ENCODE results near the gene SPTBN2.

The SPTBN2 gene

DNA sequence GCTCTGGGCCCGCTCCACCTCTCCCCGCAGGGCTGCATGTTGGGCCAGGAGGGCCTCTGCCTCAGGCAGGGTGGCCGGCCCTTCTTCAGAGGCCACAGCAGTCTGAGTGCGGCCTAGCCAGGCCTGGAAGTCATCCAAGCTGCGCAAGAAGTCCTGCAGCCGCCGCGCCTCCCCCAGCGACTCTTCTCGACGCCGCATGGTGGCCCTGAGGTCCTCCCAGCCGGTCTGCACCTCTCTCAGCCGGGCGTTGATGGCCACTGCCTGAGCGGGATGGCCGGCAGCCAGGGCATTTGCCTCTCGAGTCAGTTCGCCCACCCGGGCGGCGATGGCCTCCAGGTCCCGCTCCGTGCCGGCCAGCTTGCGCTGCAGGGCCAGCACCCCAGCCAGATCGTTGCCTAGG lies 28.3 kb downstream of the SPTBN2 start:
- DNase-seq: no peak

GRCh38 chr11:66700337-66700736 lies 28.7 kb downstream of the SPTBN2 start:
- DNase-seq: no peak

- no peak for DNase-seq
These were observed 30.5 kb downstream of the SPTBN2 start for GRCh38 chr11:66698491-66698890.

DNA sequence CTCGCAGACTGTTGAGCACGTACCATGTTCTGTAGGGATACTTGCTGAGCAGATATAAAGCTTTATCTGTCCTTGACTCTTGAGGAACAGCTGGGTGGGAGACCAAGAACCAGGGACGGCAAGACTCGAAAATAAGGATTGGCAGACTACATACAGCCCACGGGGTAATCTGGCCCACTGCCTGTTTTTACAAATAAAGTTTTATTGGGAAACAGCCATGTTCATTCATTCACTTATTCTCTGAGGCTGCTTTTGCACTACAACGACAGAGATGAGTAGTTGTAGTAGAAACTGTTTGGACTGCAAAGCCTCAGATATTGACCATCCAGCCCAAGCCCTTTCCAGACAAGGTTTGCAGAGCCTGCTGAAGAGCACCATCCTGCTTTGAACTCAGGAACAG lies 31.0 kb downstream of the SPTBN2 start:
- no peak for DNase-seq

DNA sequence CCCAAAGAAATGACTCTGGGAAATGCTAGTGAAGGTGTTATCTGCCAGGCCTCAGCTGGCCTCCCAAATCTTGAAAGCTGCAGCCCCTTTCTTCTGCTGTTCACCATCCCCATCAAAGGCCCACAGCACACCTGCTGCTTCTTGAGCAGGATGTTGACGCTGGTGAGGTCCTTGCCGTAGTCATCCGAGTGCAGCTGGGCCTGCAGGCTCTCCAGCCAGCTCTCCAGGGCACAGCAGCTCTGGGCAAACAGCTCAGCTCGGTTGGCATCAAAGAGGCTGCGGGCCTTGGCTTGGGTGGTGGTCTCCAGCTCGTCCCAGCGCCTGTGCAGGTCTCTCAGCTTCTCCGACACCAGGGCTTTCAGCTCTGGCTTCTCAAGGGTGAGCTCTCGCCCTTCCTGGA lies 32.9 kb downstream of the SPTBN2 start:
- no peak for DNase-seq

DNA sequence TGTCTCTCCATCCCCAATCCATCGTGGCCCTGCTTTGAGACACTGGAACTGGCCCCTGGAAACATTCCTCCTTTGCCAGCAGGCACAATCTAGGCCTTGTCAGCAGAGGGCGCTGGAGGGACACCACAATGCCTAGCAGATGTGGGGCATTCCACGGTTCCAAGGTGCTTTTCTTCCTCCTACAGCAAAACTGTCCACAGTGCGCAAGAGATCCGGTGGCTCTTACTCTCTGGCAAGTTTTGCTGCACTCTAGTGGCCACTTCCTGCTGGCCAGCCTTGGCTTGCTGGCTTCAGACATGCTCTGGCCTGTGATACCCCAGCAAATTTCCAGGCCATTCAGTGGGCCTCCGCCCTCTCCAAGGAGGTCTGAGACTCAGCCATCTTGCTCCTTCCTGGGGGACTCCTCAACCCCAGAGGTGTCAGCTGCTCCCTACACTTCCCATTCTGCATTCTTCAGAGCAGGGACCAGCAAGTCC lies 34.2 kb downstream of the SPTBN2 start:
- DNase-seq: peak; percentile 81

DNA sequence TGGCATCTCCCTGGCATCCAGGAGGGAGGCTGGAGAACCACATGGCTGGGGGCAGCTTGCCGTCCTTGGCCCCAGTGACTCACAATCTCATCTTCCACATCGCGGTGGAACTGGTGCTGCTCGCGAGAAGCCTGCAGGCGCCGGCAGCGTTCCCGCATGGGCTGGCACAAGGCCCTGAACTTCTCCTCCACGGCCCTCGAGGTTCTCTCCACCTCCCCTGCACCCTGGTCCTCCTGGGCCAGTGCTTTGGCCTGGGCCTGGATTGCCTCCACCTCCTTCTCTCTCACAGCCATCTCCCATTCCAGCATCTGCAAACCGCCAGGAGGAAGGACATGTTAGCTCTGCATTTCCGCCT lies 35.0 kb downstream of the SPTBN2 start:
- no peak for DNase-seq

- no peak for DNase-seq
These were observed 35.5 kb downstream of the SPTBN2 start for GRCh38 chr11:66693356-66694055.

DNA sequence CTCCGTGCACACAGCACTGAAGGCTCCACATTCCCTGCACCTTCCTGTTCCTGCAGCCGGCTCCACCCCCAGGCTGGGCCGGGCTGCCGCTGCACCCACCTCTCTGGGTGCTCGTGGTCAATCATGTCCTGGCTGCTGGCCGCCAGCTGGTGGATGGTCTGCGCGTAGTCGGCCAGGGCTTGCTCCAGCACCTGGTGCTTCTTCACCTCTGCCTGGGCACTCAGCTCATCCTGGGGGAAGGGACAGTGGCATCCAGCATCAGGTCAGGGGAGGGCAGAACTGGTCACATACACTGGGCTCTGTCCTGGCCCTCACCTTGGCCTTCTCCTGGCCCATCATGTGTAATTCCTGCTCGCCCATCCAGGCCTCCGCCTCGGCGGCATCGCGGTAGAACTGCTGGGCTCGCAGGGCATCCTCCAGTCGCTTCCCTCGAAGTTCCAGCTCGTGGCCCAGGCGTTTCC lies 36.1 kb downstream of the SPTBN2 start:
- DNase-seq: no peak

DNA sequence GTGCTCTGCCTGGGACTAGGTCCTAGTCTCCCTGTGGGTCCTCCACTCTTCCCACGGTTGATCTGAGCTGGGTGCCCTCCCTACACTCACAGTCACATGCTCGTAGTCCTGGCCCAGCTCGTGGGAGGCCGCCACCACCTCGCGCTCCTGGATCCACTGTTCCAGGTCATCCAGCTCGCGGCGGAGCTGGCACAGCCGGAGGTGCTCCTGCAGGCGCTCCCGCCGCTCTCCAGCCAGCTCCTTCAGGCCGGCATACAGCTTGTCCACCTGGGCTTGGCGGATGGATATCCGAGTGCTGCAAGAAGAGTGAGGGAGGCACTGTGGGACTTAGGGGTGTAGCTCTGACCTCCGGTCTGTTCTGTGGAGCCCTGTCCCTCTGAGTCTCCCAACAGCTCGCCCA lies 36.6 kb downstream of the SPTBN2 start:
- no peak for DNase-seq

DNA sequence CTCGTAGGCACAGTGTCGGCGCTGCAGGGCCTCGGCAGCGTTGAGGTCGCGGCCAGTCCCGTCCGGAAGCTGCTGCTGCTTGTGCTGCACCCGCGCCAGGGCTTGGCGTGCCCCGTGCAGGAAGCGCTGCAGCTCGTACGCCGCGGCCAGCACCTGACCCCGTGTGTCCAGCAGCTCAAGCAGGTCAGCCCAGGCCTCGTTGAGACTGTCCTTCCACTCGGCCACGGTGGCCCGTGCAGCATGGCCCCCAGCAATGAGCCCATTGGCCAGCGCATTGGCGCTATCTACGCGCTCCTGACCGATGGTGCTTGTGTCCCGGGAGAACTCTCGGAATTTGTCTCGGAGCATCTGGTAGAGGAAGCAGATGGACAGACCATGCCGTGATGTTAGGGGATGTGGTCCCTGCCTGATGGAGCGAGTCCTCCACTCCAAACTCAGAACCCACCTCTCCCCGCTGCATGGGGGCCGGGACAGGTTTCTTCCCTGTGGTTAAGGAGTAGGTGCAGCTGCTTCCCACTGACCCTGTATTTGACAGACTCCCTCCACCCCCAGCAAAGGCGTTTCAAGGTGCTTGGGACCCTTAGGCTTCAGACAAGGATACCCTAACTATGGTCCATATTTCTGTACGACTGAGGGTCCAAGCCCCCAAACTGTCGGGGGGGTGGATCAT lies 37.6 kb downstream of the SPTBN2 start:
- no peak for DNase-seq

DNA sequence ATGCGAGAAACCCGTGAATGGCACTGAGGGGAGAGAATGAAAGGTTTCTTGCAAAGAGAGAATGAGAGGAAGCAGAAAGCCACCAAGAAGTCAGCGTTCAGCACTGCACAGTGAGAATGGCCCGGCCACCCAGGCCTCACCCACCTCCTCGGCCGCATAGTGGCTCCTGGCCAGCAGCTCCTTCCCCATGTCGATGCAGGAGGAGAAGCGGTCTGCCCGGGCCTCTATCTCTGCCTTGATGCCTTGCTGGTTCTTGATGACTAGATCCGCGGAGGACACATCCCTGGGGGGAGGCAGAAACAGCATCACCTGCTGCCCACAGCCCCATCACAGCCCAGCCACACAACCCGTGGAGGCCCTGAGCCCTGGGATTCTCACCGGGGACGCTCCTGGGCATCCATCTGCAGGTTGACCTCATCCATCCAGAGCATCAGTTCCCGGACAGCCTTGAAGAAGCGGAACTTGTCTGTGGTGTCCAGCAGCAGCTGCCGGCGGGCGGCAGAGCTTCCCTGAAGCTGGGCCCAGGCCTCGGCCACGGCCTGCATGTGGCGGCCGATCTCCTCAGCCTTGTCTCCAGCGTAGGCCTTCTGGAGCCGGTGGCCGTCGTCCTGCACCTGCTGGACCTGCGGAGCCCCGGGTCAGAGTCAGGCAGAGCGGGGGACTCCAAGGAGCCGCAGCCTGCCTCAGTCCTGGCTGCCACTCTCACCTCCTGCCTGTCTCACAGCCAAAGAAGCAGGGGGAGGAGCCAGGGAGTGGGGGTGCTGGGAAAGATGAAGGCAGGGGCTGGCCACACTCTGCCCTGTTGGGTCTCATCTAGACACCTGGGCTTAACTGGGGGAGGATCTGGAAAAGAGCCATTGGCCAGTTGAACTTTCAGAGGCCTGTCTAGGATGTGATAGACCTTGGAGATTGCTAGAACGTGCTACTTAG lies 39.1 kb downstream of the SPTBN2 start:
- DNase-seq: no peak

DNA sequence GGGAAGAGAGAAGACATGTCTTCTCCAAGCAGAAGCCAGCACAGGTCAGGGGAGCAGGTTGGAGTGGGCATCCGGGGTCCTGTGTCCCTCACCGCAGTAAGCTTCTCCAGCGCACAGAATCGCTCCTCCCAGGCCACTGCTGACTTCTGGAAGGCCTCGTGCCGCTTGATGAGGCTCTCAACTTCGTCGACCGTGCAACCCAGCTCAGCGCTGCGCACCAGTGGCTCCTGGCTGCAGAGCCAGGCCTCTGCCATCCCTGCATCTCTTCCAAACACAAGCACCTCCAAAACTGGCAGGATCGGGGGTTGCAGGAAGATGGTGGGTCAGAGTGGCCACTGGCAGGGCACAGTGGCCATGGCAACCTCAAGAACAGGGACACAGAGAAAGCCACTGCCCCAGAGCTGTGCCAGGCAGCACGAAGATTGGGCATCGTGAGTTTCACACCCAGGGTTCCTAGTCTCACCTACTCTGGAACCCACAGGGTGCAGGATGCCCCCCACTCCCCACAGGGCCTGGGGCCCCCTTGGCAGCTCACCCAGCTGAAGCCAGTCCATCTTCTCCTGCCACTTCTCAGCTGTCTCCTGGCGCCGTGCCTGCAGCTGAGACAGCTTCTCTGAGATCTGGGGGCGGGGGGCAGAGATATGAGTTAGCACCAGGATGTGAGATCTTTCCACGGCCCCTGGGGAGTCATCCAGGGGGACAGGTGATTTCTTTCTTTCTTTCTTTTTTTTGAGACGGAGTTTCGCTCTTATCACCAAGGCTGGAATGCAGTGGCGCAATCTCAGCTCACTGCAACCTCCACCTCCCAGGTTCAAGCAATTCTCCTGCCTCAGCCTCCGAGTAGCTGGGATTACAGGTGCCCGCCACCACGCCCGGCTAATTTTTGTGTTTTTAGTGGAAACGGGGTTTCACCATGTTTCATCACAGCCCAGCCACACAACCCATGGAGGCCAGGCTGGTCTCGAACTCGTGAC lies 40.2 kb downstream of the SPTBN2 start:
- DNase-seq: no peak

DNA sequence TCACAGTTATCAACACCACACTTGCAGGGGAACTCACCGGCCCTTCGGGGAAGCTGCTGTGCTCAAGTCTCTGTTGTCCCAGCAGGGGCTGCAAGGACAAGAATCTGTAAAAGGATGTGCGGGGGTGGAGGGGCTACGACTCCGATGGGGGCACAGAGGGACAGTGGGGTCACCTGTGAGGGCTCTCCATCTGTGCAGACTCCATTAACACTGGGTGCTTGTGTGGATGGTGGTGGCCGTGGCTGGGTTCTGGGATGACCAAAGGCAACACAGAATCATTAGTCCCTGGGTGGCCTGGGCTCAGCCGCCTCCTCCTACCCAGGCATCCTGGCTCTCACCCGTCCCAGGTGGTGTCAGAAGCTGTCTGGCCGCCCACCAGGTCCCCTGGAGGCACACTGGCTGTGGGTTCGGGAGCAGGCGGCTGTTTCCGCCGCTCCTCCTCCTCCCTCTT lies 41.2 kb downstream of the SPTBN2 start:
- DNase-seq: no peak

DNA sequence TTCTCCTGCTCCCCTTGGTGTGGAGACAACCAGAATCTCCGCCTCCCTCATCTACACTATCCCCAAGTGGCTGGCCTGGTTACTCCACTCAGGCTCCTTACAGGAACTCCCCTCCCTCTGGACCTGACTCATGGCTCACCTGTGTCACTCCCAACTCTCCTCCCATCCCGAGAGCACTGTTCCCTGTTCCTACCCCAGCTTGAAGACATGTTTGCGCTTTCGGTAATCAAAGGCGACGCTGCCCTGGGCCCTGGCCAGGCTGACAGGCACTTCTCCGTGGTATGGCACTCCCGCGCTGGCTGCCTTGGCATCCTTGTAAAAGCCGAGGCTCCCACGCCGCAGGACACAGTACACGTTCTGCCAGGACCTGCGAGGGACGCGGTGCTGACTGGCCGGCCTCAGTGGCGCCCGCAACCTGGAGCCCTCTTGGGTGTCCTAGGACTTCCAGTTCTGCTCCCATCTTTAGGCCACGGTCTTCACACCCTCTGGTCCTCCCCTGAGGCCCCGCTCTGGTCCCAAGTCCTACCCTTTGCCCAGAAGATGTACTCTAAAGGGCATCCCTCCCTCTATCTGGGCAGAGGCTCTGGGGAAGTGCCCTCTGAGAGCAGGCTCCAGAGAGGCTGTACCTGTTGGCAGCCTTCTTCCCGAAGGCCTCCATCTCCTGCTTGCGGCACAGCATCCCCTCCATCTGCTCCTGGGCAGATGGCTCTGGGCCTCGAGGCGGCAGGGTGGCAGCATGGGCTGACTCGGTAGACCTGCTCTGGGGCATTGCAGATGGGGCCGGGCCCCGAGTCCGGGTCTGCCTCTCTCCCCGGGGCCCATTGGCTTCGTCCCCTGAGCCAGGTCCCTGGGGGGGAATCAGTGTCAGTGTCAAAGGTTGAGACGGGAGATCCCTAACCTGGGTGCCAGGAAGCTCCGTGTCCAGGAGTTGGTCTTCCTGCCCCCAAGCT lies 41.9 kb downstream of the SPTBN2 start:
- no peak for DNase-seq

DNA sequence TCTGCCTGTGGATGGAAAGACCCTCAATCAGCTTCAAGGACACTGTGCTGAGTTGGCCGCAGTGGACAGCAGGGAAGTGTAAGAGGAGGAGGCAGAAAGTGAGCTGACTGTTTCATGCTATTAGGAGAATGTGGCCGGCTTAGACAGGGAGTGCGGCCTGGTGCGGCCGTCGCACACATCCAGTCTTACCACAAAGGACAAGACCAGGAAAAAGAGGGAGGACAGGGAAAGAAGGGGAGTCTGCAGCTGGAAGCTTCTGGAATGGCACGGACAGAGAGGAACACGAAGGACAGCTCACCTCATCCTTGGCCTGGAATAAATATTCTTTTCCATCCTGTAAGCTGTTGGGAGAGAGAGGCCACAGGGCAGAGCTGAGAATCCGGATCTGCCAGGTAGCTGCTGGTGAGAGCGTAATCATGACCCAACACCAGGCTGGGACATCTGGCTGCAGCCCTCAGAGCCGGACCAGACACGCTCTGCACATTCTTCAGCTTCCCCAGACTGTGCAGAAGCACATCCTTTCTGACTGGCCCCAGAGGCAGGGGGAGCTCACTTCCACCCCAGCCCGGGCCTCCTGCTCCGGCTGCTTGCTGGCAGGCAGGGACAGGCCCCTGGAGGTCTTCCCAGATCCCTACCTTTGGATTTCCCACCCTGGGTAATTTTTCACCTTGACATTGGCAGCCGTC lies 42.8 kb downstream of the SPTBN2 start:
- no peak for DNase-seq

GRCh38 chr11:66685276-66686099 lies 43.5 kb downstream of the SPTBN2 start:
- no peak for DNase-seq

DNA sequence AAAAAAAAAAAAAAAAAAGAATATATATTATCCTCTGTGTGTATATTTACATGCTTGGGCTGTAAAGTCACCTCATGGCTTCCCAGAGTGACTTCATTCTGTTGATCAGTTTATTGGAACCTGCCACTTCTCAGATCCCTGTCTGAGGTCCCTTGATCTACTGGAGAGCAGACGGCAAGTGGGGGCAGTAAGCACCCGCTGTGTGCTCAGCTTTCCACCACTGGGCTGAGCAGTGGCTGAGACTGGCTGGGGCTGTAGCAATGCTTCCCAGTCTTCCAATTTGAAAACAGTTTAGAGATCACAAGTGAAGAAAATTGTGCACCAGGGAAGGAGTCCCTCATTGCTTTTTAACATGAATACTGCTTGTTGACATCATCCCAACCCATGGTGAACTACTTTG lies 44.4 kb downstream of the SPTBN2 start:
- no peak for DNase-seq

GRCh38 chr11:66683877-66684276 lies 45.1 kb downstream of the SPTBN2 start:
- DNase-seq: no peak
